GM03348 (cell line): ENCODE data around the gene MRPS11.
"Not testable (repeated sequence)": the region's sequence is repeated elsewhere in the genome, so short reads cannot be mapped to it uniquely, and the experiment has no call there.

Experiments used
- DNase-seq: peaks from one replicate; pipeline ENCODE4 v3.0.0; 2012; ENCODE audit warnings: low spot score

Gene MRPS11

DNA sequence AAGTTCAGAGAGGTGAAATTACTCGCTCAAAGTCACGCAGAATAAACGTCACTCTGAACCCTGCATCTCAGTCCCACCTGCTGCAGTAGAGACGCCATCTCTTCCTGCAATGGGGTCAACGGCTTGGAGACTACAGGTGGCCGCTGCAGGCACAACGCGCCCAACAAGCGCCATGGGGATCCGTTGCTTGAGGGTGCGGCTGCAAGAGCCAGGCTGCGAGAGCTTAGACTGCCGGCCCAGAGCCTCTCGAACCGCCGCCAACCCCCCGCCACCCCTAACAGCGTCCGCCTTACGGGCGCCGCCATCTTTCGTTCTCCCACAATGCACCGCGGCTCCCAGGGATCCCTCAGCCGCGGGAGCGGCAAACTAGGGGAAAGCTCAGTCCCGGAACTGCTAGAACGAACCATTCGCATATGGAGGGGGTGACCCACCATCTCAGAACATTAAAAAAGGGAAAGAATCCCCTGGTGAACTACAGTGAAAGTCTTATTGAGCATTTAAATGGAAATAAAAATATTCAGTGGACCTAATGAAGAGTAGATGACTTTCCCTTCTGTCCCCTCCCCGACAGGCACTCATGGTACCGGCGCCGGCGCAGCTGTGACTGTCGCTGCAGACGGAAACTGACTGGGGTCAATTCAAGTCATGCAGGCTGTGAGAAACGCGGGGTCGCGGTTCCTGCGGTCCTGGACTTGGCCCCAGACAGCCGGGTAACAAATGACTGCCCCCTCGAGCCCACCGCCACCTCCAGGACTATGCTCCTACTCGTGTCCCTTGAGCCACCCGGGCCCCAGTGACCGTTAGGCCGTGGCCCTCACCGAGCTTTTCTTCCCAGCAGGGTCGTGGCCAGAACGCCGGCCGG, at the start of gene MRPS11, which contains the start of gene MRPL46:
TSS of gene MRPS11 (plus strand) at position 636 of the 862 bp plus-strand sequence. CDS start at position 646, 10 bp downstream.
TSS of gene MRPL46 (minus strand) at position 316 of the 862 bp plus-strand sequence. CDS start at position 305, 11 bp downstream.
- DNase-seq: peak; percentile 97

DNA sequence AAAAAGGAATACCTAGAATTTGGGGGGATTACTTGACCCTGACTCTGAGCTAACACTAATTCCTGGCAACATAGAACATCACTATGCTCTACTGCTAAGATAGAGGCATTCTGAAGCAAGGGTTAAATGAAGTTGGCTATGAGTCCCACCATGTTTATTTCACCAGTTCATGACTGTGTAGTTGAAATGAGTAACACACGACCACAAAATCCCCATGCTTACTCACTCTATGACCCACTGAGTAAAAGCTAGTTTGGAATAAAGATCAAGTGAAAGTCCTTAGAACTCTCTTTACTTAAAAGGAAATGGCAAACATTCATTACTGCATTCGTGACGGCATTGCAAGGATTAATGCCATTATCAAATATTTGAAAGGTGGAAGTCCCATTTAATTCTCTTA, 47.7 kb upstream of the MRPS11 start:
- DNase-seq: no peak

- DNase-seq: no peak
Observed at GRCh38 chr15:88423331-88423730, 44.2 kb upstream of the MRPS11 start.

- DNase-seq: no peak
Observed at GRCh38 chr15:88426304-88426703, 41.2 kb upstream of the MRPS11 start.

- no peak for DNase-seq
Observed at GRCh38 chr15:88428053-88428452, 39.5 kb upstream of the MRPS11 start.

- DNase-seq: no peak
Observed at GRCh38 chr15:88428805-88429605, 38.5 kb upstream of the MRPS11 start.

DNA sequence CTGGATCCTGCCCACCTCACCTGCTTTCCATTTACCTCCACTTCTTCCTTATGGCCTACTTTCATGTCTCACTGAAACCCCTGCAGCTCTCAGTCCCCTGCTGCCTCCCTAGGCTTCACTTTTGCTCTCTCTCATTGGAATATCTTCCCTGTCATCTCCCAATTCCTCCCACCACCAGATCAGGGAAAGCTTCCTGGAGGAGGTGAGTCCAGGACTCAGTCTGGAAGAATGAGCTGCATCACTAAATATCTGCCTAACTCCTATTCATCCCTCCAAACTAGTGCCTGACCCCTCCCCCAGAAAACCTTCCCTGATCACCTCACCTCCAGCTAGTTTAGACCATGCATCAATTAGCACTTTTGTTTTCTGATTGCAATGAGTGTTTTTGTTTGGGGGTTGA, 37.5 kb upstream of the MRPS11 start:
- no peak for DNase-seq

DNA sequence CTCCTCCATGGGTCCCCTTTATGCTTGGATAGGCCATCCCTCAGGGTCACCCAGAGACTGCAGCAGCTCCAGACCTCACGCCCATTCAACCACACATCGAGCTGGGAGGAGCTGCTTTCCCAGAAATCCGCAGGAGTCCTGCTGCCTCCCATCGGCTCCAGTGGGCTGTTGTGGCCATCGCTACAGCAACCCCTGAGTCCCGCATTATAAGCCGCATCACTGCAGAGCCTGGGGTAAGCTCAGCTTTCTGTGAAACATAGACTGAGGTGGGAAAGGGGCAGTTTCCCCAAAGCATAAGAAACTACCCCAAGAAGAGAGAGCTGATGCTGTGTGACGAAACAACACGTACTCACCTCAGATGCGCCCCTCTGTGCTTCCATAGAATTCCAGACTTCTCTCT, 36.1 kb upstream of the MRPS11 start:
- DNase-seq: no peak

GRCh38 chr15:88433046-88433685, 34.3 kb upstream of the MRPS11 start:
- DNase-seq: no peak

GRCh38 chr15:88434106-88434505, 33.4 kb upstream of the MRPS11 start:
- not testable (repeated sequence) for DNase-seq

DNA sequence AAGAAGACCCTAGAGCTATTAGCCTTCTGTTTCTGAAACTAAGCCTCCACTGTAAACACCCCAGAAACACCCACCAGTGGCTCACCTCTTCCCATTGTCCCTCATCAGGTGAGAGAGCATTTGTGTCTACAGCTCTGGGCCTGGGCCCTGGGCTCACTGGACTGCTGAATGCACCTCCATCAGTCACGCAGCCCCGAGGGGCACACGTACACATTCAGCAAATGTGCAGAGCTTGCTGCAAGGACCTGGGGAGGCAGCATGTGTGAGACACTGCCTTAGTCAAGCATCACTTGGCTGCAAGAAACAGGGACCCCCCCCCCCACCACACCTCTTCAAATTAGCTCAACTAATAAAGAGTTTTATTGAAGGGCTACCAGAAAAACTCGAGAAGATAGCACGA, 29.3 kb upstream of the MRPS11 start:
- DNase-seq: no peak

DNA sequence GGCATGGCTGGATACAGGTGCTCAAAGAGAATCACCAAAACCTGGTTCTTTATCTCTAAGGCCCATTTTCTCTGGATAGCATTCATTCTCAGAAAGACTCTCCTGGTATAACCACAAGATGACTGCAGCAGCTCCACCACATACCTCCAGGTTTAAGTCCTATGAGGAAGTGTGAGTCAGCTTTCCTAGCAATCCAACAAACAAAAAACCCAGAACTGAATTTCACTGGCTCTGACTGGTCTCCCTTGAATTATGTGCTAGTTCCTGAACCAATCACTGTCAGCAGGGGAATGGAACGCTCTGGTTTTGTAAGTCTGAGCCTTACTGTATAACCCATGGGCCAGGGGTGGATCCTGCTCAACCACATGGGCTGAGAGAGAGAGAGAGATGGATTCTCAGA, 27.5 kb upstream of the MRPS11 start:
- DNase-seq: peak; percentile 29

DNA sequence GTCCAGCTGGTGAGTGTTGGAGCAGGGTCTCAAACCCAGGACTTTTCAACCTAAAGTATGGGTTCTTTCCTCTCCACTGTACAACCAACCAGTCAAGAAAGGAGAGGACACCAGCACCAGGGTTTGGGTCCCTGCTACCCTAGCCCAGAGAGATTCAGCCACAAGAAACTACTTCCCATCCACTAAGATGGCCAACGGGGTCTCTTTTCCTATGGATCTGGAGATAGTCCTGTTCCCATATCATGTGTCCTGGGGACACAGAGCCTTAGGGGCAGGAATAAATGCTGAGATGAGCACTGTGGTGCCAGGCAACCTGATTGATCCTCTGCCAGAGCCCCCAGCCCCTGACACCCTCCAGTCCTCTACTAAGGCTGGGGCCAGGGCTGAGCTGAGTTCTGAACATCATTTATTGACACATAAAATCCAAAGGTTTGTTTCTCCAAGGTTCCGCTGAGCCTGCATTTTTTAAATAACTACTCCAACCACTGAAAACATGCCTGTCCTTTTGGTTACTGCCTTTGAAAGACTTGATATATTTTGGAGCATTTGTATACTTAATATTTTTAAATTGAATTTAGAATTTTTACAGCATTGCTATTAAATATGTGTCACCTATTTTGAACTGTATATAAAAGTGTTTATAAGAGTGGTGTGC, 26.3 kb upstream of the MRPS11 start:
- DNase-seq: no peak

DNA sequence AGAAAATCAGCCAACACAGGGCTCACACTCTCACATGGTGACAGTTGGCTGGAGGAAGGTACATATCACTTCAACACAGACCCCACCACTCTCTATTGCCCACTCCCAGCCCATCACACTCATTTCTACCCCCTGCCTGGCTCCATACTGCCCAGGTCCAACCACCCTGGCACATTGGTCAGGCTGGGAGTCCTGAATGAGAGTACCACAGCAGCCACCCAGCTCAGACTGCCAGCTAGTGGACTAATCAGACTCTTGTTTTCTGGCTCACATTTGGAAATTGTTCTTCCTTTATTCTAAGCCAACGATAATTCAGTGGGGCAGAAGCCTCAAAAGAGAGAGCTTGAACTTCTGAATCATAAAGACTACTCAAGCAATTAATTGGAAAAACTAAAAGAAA, 20.3 kb upstream of the MRPS11 start:
- DNase-seq: peak; percentile 22

DNA sequence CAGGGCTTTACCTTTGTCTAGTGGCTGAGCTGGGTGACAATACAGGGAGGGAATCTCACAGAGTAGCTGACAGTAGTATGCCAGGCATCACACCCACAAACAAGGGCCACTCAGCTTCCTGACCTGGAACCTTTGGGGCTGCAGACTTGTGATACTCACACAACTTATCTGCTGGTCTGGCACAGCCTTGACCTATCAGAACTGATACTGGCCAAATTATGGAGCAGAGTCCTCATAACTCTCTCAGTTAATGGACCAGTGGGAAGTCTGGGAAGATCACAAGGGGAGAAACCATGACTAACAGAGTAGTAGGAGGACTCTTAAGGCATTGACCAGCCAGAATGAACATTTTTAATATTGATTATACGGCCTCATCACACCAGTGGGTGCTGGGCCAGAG, 19.8 kb upstream of the MRPS11 start:
- DNase-seq: no peak

DNA sequence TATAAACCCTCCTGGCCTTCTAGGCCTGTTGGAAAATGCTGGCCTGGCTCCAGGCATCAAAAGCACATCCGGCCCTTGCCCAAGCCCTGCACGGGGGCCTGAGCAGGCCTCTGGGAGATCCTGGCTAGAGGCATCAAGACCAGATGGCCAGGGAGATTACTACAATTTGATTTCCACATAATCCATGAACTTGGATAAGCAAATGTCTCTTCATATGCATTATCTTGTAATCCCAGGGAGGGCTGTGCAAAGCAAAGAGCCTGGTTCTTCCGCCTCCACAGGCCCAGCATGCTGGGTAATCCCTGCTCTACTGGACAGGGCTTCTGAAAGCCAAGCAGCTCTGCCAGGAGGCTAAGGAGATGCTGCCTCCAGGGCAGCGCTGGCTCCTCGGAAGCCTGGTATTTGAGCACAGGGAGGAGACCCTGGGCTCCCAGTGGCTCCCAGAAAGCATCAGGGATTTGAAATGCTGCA, 18.5 kb upstream of the MRPS11 start:
- no peak for DNase-seq

- DNase-seq: no peak
Observed at GRCh38 chr15:88449581-88449980, 17.9 kb upstream of the MRPS11 start.

DNA sequence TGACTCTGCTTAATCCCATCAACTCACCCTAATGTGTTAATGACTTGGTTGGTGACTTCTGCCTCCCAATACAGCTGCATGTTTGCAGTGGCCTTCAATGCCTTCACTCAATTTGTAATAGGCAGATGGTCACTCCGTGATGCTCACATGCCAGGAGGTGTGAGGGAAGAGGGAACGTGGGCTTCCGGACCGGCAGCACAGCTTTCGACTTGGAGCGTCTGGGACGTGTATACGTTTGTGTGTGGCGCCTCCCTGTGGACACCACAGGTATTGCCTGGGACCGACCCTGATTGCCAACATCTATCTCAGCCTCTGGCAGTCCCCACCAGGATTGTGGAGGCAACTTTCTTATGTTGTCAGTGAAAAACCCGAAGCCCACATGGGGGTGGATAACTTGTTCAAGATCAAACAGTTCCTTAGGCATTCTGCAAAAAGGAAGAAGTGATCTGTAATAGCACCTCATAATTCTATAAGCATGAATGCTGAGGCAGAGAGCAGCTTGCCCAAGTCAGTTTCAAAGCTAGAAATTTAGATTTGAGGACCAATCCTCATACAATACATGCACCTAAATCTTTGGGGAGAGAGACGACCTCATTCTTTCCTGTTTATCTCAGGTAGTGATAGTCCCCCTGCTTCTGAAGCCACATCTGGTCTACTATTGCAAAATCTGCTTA, 17.2 kb upstream of the MRPS11 start:
- peak; percentile 87 for DNase-seq

DNA sequence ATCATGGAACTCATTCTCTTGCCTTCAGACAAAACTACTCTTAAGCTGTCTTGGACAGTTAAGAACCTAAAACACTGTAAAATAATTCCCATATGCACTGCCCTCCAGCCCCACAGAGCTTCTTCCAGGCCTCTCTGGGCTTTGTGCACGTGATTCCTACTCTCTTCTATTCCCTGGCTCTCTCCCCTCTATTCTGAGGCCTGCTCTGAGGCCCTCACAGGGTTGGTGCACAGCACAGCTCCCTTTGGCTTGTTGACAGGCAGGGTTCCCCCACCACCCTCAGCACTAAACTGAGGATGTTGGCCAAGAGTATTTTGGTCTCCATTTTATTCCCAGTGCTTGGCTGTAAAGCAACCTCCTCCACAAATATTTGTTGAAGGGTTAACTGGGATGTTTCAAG, 13.9 kb upstream of the MRPS11 start:
- no peak for DNase-seq

- DNase-seq: peak; percentile 24
Observed at GRCh38 chr15:88454236-88454635, 13.3 kb upstream of the MRPS11 start.
